Astrocyte (in vitro differentiated cells and primary cell): ENCODE measurements around the gene TJP1.

Experiments
- EZH2 ChIP-seq: IDR thresholded peaks from 2 replicates; pipeline ENCODE4 v1.6.1; 2012; ENCODE audit warnings: mild to moderate bottlenecking, low read length, inconsistent platforms; ENCODE audit not compliant: insufficient read depth
- TF ChIP-seq, protein P1 (sequence below): IDR thresholded peaks from 2 replicates; pipeline ENCODE4 v1.5.1; 2011; ENCODE audit warnings: low read depth, mild to moderate bottlenecking, inconsistent platforms, low read length, moderate library complexity; ENCODE audit not compliant: insufficient read depth

GRCh38 chr15:29821416-29822099 lies 710 bp downstream of the TJP1 start:
- TF ChIP-seq, protein P1, sequence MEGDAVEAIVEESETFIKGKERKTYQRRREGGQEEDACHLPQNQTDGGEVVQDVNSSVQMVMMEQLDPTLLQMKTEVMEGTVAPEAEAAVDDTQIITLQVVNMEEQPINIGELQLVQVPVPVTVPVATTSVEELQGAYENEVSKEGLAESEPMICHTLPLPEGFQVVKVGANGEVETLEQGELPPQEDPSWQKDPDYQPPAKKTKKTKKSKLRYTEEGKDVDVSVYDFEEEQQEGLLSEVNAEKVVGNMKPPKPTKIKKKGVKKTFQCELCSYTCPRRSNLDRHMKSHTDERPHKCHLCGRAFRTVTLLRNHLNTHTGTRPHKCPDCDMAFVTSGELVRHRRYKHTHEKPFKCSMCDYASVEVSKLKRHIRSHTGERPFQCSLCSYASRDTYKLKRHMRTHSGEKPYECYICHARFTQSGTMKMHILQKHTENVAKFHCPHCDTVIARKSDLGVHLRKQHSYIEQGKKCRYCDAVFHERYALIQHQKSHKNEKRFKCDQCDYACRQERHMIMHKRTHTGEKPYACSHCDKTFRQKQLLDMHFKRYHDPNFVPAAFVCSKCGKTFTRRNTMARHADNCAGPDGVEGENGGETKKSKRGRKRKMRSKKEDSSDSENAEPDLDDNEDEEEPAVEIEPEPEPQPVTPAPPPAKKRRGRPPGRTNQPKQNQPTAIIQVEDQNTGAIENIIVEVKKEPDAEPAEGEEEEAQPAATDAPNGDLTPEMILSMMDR, result no peak
- TF ChIP-seq EZH2, result no peak
